H1 (cell line): ENCODE data around the gene PBX1.

Experiments
- CHD2 ChIP-seq: IDR thresholded peaks from 2 replicates; pipeline ENCODE4 v1.6.1; 2012; ENCODE audit warnings: low read length, improper control_type of control experiment
- EGR1 ChIP-seq: IDR thresholded peaks from 2 replicates; pipeline ENCODE4 v1.6.1; 2011; ENCODE audit warnings: low read depth, low read length, borderline replicate concordance
- EZH2 ChIP-seq: fragments of 200-600 bp; sonication (generic); IDR thresholded peaks from 2 replicates; pipeline ENCODE4 v1.7.1; 2012; ENCODE audit warnings: low read depth, mild to moderate bottlenecking, moderate library complexity, low read length, inconsistent platforms; ENCODE audit not compliant: severe bottlenecking
- MAFK ChIP-seq: IDR thresholded peaks from 2 replicates; pipeline ENCODE4 v1.6.1; 2012; ENCODE audit warnings: low read depth, mild to moderate bottlenecking, improper control_type of control experiment, low read length
- POLR2A ChIP-seq, 2 experiments: IDR thresholded peaks; 1 replicate in 1 of 2; 2 replicates in 1 of 2; pipeline ENCODE4 v1.6.1; 2011; ENCODE audit warnings: low read depth in 2 of 2, low read length in 2 of 2, mild to moderate bottlenecking in 2 of 2; ENCODE audit errors: control extremely low read depth in 1 of 2
- POLR2AphosphoS5 ChIP-seq: IDR thresholded peaks from 2 replicates; pipeline ENCODE4 v1.6.1; 2011; ENCODE audit warnings: low read depth, low read length
- RAD21 ChIP-seq, 2 experiments: IDR thresholded peaks in 1 of 2; conservative IDR thresholded peaks in 1 of 2; 2 replicates each; pipeline ENCODE4 v1.6.1; 2011; ENCODE audit warnings: low read depth in 2 of 2, low read length in 2 of 2, improper control_type of control experiment in 1 of 2, inconsistent platforms in 1 of 2, mild to moderate bottlenecking in 1 of 2, moderate library complexity in 1 of 2
- RNF2 ChIP-seq: fragments of 200-900, 300-1000 bp; sonication (generic); IDR thresholded peaks from 2 replicates; pipeline ENCODE4 v1.7.1; 2016; ENCODE audit warnings: borderline replicate concordance, low read depth, mild to moderate bottlenecking, antibody characterized with exemption, low read length; ENCODE audit not compliant: poor library complexity, severe bottlenecking; ENCODE audit errors: missing control alignments
- TBP ChIP-seq: IDR thresholded peaks from 2 replicates; pipeline ENCODE4 v1.6.1; 2011; ENCODE audit warnings: low read depth, low read length, improper control_type of control experiment
- YY1 ChIP-seq: IDR thresholded peaks from 2 replicates; pipeline ENCODE4 v1.6.1; 2011; ENCODE audit warnings: low read depth, mild to moderate bottlenecking, low read length
- TF ChIP-seq, protein P1 (sequence below), 3 experiments: IDR thresholded peaks; 1 replicate in 2 of 3; 2 replicates in 1 of 3; pipeline versions ENCODE4 v1.5.1 to v1.6.1; 2011; ENCODE audit warnings: low read length in 3 of 3, mild to moderate bottlenecking in 3 of 3, inconsistent platforms in 2 of 3, low read depth in 1 of 3, moderate library complexity in 1 of 3; ENCODE audit not compliant: insufficient read depth in 1 of 3; ENCODE audit errors: control extremely low read depth in 1 of 3
- TF ChIP-seq, protein P2 (sequence below): IDR thresholded peaks from 2 replicates; pipeline ENCODE4 v1.6.1; 2012; ENCODE audit warnings: low read length, inconsistent platforms

DNA sequence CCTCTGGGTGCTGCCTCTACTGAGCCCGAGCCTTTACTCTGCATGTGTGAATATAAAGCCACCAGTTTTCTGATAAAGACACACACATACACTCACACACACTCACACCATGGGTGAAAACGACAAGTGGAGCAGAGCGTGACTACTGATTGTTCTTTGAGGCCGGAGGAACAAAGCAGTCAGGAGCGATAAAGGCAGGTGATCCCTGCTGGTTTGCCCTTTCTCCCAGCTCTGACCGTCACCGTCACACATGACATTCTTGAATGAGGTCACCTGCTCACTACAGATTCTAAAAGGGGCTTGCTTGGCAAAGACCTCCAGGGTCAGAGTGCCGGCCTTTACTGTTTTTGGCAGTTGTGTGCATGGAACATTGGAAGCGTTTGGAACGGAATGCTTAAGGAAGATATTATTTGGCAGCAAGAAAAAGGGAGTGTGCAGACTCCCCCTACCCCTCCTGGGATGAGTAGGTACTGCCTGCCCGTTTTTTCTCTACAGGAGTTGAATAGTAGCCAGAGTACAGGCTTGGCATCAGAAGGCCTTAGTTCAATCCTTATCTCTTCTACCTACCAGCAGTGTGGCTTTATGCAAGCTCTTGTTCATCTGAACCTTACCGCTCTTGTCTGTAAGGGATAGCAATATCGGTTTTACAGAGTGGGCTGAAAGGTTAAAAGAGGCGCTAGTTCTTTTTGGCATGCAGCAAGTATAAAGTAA lies 79.7 kb downstream of the PBX1 start:
- TF ChIP-seq, protein P1, sequence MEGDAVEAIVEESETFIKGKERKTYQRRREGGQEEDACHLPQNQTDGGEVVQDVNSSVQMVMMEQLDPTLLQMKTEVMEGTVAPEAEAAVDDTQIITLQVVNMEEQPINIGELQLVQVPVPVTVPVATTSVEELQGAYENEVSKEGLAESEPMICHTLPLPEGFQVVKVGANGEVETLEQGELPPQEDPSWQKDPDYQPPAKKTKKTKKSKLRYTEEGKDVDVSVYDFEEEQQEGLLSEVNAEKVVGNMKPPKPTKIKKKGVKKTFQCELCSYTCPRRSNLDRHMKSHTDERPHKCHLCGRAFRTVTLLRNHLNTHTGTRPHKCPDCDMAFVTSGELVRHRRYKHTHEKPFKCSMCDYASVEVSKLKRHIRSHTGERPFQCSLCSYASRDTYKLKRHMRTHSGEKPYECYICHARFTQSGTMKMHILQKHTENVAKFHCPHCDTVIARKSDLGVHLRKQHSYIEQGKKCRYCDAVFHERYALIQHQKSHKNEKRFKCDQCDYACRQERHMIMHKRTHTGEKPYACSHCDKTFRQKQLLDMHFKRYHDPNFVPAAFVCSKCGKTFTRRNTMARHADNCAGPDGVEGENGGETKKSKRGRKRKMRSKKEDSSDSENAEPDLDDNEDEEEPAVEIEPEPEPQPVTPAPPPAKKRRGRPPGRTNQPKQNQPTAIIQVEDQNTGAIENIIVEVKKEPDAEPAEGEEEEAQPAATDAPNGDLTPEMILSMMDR (IDR thresholded peaks at IDR 0.05; ENCODE audit: control extremely low read depth in 1 of 3, insufficient read depth in 1 of 3, low read depth in 1 of 3, low read length in 3 of 3), result no peak
- TF ChIP-seq MAFK (no peak), POLR2A (IDR thresholded peaks at IDR 0.05; ENCODE audit: control extremely low read depth in 1 of 2, low read depth in 2 of 2, low read length in 2 of 2) (no peak; a peak in 1 of 3 replicates), RNF2 (no peak), EGR1 (no peak), YY1 (no peak), POLR2AphosphoS5 (no peak), EZH2 (no peak), TBP (no peak), CHD2 (no peak), RAD21 (IDR thresholded peaks at IDR 0.05 in 1 of 2, conservative IDR thresholded peaks at IDR 0.05 in 1 of 2; ENCODE audit: low read depth in 2 of 2, low read length in 2 of 2) (no peak)
- TF ChIP-seq, protein P2, sequence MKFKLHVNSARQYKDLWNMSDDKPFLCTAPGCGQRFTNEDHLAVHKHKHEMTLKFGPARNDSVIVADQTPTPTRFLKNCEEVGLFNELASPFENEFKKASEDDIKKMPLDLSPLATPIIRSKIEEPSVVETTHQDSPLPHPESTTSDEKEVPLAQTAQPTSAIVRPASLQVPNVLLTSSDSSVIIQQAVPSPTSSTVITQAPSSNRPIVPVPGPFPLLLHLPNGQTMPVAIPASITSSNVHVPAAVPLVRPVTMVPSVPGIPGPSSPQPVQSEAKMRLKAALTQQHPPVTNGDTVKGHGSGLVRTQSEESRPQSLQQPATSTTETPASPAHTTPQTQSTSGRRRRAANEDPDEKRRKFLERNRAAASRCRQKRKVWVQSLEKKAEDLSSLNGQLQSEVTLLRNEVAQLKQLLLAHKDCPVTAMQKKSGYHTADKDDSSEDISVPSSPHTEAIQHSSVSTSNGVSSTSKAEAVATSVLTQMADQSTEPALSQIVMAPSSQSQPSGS, result no peak
